A673 (cell line): ENCODE results near the gene DDX39B.

Experiments used
- CTCF ChIP-seq: fragments of 300-800, 200-600 bp; sonication (generic); conservative IDR thresholded peaks from 2 replicates; pipeline ENCODE4 v1.5.1; 2017; ENCODE audit warnings: low read depth, mild to moderate bottlenecking, antibody characterized with exemption, low read length, moderate library complexity, mixed read lengths
- EZH2 ChIP-seq: fragments of 200-600 bp; sonication (generic); IDR thresholded peaks from 2 replicates; pipeline ENCODE4 v1.6.1; 2017; ENCODE audit warnings: borderline replicate concordance, low read depth, mild to moderate bottlenecking, mixed read lengths, antibody characterized with exemption, low read length; ENCODE audit not compliant: poor library complexity, severe bottlenecking

- TF ChIP-seq CTCF (no peak), EZH2 (no peak)
Measured at GRCh38 chr6:31541059-31541657, 645 bp downstream of the DDX39B start.
